Fibroblast of peridontal ligament (primary cell): ENCODE results near the gene PCDH9.

ENCODE experiments used
- DNase-seq: peaks from one replicate; pipeline ENCODE4 v3.0.0-alpha.2; 2010; ENCODE audit errors: extremely low read depth

PCDH9 gene

DNA sequence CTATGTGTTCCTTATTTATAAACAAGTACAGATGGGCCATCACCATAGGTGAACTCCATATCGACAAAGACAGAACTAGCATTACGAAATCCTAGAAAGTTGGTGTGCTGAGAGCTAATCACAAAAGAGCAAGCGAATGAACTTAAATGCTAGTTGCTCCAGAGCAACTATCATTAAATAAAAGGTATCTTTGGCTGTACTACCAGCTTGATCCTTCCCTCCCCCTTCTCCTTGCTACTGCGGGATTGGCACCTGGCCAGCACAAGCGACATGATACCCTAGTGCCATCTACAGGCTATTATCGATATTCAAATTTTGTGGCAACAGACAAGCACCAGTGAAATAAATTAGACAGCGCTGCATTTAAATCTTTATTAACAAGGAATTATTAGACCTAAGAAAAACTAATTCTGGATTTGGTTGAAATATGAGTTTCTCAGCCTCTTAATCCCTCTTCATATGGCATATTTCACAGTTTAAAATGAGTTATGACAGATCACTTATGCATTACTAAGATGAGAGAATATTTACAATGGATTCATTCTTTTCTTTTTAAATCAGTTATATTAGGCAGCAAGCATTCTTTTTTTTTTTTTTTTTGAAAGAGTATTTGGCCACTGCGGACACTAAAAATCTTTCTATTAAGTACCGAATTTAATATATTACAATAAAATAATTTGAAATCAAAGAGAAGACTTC lies 5.8 kb downstream of the PCDH9 start:
- DNase-seq: peak; percentile 88

DNA sequence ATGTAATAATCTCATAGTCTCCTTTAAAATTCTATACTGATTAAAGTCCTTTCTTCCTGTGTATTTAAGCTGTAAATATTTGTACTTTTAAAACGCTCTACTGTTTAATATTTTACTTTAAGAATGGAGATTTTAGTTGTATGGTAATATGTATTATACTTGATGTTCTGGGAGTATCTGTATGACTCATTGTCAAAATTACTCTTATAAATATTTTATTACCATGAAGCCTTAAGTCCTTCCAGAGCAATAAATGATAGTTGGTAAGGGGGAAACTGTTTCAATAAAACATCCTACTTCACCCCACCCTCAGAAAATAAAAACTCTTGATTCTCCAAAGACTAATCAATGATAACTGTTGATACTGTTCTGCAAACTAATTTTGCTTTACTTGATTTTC lies 6.4 kb downstream of the PCDH9 start:
- DNase-seq: no peak

DNA sequence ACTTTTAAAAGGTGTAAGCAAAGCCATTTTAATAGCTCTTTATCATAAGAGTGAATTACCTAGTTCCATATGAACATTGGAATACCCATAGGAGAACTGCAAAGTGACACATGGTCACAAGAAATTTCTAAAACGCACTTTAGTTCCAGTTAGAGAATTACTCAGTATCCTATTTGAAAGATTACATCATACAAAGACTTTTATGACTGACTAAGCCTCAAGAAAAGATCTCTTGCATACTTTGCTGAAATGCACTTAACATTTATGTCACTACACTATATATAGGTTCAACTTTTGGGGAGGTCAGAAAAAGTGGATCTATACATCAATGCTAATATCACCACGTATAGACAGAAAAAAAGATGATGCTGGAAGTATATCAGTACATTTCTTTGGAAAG lies 7.1 kb downstream of the PCDH9 start:
- DNase-seq: peak; percentile 69

DNA sequence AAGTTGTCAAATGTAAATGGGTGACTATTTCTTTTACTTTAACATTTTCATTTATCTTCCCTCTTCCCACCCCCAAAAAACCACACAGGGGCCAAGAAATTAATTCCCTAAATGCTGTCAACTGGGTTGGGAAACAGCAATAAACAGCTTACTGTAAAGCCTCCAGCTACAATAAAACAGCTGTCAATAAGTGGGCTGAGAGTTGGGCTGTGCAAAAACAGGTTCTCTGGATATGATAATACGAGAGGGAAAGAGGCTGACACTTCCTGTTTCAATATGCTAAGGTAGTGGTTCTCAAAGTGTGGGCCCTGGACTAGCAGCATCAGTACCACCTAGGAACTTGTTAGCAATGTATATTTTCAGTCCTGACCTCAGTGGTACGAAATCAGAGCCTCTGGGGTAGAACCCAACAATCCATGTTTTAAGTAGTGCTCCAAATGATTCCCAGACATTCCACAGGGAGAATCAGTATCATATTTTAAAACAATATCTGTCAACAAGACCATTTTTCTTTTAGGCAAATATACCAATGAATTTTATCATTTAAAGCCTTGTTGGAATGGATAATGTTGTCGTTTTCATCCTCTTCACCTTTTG lies 8.4 kb downstream of the PCDH9 start:
- DNase-seq: no peak

DNA sequence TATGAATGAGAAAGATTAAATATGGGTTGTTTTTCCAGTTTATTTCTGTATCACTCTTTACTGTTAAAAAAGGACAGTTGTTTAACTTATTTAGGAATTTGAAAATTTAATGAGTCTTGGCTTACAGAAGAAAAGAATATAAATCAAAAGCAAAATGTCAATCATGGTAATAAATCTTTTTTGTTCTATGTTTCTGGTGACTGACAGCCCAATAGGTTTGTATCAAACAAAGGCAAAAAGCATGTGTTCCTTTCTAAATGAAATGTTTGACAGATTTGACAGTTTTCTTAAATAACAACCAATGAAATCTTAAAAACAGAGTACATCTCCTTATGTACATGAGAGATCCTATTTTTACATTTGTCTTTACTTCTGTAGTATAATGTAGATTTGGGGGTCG lies 11.0 kb downstream of the PCDH9 start:
- no peak for DNase-seq

DNA sequence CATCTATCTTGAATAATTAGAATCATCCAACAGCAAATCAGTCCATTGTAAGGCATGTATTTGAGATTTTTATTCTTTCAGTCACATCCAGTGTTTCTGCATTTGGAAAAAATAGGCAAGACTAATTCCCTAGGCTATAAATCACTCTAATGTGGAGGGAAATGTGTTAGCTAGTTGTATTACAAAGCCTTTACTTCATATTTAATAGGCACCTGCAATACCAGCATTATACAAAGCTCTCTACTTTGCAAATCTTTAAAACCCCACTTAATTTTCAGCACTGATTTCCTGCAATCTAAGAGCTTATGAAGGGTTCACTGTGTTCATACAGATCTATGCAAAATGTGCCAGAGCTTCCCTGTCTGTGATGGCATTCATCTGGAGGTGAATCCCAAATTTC lies 12.3 kb downstream of the PCDH9 start:
- no peak for DNase-seq

GRCh38 chr13:67216864-67217263 lies 13.3 kb downstream of the PCDH9 start:
- no peak for DNase-seq

DNA sequence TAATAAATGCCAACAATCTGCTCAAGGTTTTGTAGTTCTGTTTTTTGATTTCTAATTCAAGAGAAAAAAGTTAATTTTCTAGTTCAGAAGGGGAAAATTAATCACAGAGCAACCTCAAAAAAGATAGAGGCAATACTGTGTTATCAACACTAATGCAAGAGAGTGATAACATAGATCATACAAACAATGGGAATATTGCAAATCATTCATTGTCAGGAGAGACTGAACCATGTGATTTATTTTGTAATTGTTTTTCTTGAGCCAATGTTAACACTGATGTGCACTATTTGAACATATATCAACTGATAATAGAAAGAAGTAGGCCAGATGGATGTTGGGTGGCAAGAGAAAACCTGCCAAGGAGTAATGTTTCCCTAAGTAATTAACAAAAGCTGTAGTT lies 19.9 kb downstream of the PCDH9 start:
- DNase-seq: no peak

DNA sequence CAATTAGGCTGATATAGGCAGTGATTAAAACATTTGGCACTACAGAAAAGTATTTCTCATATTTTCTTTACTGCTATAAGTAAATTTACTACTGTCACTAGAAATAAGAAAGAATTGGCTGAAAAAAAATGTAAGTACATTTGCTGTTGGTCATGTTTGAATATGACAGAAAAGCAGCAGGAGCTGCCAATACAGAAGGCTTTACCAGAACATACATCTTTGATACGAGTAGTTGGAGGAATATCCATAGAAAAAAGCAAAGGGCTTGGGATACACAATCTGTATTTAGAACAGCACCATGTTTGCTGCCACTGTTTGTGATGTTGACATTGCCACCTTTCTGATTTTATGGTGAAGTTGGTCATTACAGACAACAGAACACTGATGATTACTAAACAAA lies 21.6 kb downstream of the PCDH9 start:
- no peak for DNase-seq

GRCh38 chr13:67204764-67205163 lies 25.4 kb downstream of the PCDH9 start:
- peak; percentile 23 for DNase-seq

DNA sequence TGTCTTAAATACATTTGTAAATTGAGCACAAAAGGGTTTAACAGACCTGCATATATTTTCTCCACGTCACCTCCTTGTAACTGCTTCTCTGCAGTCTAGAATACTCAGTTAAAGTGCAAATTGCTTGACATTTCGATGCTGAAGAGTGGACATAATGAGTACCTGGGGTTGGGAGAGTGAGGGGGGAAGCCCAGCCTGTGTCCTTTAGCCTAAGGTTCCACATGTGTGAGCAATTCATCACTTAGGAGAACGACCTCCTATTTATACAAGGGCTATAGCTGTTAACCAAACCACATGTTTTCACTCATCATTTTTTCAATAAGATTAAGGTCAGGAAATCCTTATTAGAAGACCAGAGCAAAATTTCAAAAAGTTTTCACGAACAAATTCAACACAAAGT lies 29.5 kb downstream of the PCDH9 start:
- DNase-seq: no peak

DNA sequence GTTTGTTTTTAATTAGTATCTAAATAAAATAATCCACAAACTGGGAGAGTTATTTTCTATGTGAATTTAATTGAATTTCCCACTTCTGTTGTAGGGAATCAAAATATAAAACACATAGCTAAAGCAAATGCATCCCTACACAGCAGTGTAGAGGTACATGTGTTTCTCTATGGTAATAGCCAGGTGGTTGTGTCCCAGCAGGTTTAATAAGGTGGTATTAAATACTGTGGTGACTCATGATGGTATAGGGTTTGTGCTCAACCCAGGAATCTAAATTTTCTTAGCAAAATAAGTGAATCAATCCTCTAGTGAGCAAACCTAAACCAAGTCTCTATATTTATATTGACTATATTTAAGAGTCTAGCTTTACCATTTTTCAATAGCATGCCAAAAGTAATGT lies 30.0 kb downstream of the PCDH9 start:
- DNase-seq: no peak

DNA sequence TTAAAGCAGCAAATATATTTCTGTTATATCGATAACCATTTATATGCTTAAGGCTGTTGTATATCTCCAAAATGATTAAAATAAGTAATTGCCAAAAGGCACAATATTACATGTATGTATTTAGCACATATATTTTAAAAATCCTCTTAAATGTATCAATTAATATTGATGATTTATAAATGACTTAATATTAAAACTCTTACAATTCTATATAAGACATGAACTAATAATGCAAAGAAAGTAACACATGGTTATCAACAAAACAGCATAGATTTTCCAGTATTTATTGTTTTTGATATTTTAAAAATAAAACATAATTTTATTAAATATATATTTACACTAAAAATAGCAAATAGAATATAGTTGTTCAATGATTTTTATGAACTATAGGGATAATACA lies 32.4 kb downstream of the PCDH9 start:
- DNase-seq: no peak

DNA sequence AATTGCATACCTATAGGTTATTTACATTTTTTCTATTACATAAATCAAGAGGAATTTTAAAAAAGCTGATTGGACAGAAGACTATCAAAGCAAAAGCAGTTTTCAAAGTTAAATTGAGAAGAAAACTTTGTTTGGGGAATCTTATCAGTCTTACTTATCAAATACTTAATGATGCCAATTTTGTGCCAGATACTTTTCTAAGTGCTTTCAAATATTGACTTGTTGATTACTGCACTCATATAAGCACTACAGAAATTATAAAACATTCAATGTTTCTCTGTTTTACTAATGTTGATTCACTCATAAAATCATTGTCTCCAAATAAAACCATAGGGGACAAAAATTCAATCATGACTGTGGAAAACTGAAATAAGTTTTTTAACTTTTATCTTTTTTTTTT lies 36.2 kb downstream of the PCDH9 start:
- no peak for DNase-seq

GRCh38 chr13:67192751-67193150 lies 37.4 kb downstream of the PCDH9 start:
- DNase-seq: no peak

GRCh38 chr13:67186995-67187569 lies 43.1 kb downstream of the PCDH9 start:
- DNase-seq: no peak

- DNase-seq: no peak
Measured at GRCh38 chr13:67184247-67184646, 45.9 kb downstream of the PCDH9 start.

GRCh38 chr13:67183151-67183550 lies 47.0 kb downstream of the PCDH9 start:
- DNase-seq: no peak

DNA sequence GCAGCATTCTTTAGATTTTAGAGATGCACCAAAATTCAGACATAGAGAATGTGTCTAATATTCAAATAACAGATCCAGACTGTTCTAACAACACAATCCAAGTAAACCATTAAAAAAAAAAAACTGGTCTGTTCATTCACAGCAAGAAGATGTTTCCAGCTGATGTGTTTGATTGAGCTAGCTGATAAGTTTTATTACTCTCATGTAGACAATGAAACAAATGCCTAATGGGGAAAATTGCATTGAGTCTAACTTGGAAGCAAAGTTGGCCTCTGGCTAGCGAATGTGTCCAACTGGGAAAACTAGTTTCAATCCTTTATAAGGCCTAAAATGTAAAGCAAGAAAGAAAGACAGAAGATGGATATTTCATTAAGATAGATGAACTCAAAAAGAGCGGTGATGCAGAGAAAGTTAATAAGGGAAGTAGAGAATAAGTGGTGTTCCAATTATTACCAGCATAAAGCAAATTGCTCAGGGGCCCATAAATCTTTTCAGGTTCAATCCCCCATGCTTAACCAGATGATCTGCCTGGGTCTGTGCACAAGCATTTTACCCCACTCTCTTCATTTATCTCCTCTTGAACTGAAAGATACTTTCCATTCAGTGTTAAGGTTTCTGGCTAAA lies 54.2 kb downstream of the PCDH9 start:
- no peak for DNase-seq

GRCh38 chr13:67168384-67168783 lies 61.8 kb downstream of the PCDH9 start:
- DNase-seq: no peak

GRCh38 chr13:67167420-67167819 lies 62.7 kb downstream of the PCDH9 start:
- DNase-seq: no peak

GRCh38 chr13:67161176-67161575 lies 69.0 kb downstream of the PCDH9 start:
- no peak for DNase-seq

DNA sequence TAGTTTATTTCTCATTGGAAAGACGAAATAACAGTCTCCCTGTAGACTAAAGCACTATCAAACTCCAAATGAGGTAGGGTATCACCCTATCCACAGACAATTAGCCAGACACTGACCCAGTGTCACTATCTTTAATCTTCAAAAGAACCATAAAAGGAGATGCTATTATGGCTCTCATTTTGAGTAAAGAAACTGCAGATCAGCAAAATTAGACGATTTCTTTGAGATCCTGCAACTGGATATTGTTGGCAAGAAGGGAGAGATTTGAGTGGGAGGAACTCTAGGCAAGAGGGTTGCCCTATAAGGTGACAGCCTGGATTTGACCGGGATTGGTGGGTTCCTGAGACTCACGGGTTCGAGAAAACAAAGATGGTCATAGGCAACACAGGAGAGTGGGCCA lies 71.2 kb downstream of the PCDH9 start:
- DNase-seq: no peak
